ENCODE data around the gene IL13.

DNA sequence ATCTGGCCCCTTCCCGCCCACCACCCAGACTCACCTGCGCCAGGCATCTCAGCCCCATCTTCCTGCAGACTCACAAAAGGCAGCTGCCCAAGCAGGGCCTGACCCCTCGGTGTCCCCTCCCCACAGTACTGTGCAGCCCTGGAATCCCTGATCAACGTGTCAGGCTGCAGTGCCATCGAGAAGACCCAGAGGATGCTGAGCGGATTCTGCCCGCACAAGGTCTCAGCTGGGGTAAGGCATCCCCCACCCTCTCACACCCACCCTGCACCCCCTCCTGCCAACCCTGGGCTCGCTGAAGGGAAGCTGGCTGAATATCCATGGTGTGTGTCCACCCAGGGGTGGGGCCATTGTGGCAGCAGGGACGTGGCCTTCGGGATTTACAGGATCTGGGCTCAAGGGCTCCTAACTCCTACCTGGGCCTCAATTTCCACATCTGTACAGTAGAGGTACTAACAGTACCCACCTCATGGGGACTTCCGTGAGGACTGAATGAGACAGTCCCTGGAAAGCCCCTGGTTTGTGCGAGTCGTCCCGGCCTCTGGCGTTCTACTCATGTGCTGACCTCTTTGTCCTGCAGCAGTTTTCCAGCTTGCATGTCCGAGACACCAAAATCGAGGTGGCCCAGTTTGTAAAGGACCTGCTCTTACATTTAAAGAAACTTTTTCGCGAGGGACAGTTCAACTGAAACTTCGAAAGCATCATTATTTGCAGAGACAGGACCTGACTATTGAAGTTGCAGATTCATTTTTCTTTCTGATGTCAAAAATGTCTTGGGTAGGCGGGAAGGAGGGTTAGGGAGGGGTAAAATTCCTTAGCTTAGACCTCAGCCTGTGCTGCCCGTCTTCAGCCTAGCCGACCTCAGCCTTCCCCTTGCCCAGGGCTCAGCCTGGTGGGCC lies 1.9 kb downstream of the IL13 start:
- TF ChIP-seq, protein P1, sequence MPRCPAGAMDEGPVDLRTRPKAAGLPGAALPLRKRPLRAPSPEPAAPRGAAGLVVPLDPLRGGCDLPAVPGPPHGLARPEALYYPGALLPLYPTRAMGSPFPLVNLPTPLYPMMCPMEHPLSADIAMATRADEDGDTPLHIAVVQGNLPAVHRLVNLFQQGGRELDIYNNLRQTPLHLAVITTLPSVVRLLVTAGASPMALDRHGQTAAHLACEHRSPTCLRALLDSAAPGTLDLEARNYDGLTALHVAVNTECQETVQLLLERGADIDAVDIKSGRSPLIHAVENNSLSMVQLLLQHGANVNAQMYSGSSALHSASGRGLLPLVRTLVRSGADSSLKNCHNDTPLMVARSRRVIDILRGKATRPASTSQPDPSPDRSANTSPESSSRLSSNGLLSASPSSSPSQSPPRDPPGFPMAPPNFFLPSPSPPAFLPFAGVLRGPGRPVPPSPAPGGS (IDR thresholded peaks at IDR 0.05; ENCODE audit: borderline replicate concordance, insufficient read depth, low read depth, low read length, poor library complexity, severe bottlenecking) = no peak
- TF ChIP-seq NFXL1 (IDR thresholded peaks at IDR 0.05; ENCODE audit: borderline replicate concordance) = no peak
- TF ChIP-seq, protein P2, sequence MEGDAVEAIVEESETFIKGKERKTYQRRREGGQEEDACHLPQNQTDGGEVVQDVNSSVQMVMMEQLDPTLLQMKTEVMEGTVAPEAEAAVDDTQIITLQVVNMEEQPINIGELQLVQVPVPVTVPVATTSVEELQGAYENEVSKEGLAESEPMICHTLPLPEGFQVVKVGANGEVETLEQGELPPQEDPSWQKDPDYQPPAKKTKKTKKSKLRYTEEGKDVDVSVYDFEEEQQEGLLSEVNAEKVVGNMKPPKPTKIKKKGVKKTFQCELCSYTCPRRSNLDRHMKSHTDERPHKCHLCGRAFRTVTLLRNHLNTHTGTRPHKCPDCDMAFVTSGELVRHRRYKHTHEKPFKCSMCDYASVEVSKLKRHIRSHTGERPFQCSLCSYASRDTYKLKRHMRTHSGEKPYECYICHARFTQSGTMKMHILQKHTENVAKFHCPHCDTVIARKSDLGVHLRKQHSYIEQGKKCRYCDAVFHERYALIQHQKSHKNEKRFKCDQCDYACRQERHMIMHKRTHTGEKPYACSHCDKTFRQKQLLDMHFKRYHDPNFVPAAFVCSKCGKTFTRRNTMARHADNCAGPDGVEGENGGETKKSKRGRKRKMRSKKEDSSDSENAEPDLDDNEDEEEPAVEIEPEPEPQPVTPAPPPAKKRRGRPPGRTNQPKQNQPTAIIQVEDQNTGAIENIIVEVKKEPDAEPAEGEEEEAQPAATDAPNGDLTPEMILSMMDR (IDR thresholded peaks at IDR 0.05 in 2 of 3, conservative IDR thresholded peaks at IDR 0.05 in 1 of 3; ENCODE audit: control insufficient read depth in 2 of 3, extremely low read depth in 1 of 3, insufficient read depth in 1 of 3, low read depth in 3 of 3, low read length in 3 of 3) = no peak
- TF ChIP-seq, protein P3, sequence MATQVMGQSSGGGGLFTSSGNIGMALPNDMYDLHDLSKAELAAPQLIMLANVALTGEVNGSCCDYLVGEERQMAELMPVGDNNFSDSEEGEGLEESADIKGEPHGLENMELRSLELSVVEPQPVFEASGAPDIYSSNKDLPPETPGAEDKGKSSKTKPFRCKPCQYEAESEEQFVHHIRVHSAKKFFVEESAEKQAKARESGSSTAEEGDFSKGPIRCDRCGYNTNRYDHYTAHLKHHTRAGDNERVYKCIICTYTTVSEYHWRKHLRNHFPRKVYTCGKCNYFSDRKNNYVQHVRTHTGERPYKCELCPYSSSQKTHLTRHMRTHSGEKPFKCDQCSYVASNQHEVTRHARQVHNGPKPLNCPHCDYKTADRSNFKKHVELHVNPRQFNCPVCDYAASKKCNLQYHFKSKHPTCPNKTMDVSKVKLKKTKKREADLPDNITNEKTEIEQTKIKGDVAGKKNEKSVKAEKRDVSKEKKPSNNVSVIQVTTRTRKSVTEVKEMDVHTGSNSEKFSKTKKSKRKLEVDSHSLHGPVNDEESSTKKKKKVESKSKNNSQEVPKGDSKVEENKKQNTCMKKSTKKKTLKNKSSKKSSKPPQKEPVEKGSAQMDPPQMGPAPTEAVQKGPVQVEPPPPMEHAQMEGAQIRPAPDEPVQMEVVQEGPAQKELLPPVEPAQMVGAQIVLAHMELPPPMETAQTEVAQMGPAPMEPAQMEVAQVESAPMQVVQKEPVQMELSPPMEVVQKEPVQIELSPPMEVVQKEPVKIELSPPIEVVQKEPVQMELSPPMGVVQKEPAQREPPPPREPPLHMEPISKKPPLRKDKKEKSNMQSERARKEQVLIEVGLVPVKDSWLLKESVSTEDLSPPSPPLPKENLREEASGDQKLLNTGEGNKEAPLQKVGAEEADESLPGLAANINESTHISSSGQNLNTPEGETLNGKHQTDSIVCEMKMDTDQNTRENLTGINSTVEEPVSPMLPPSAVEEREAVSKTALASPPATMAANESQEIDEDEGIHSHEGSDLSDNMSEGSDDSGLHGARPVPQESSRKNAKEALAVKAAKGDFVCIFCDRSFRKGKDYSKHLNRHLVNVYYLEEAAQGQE (IDR thresholded peaks at IDR 0.05; ENCODE audit: low read depth, low read length) = no peak
- no peak for TF ChIP-seq DPF2 (IDR thresholded peaks at IDR 0.05)
- TF ChIP-seq NR2C2 (IDR thresholded peaks at IDR 0.05; ENCODE audit: borderline replicate concordance, control insufficient read depth, insufficient read length, low read depth) = no peak
- no peak for TF ChIP-seq ESRRA (IDR thresholded peaks at IDR 0.05; ENCODE audit: low read length)
- no peak for TF ChIP-seq POLR2A (IDR thresholded peaks at IDR 0.05; ENCODE audit: low read depth, low read length)
- TF ChIP-seq FOXK2 (IDR thresholded peaks at IDR 0.05) = no peak
- TF ChIP-seq SPI1 (IDR thresholded peaks at IDR 0.05; ENCODE audit: borderline replicate concordance, insufficient read depth, low read depth, low read length) = no peak
- no peak for TF ChIP-seq ETV6 (conservative IDR thresholded peaks at IDR 0.05 in 1 of 2, IDR thresholded peaks at IDR 0.05 in 1 of 2; ENCODE audit: borderline replicate concordance in 1 of 2, low read depth in 1 of 2)

All from GM12878 (cell line).